Stimulated activated CD4-positive, alpha-beta T cell treated with anti-CD3 and anti-CD28 coated beads, Interleukin-12 subunit alpha, Interleukin-12 subunit beta, amount 100 ng/mL, for 4 hours (primary cell): ENCODE results near the gene CFAP53.
"Not testable (repeated sequence)": the region's sequence is repeated elsewhere in the genome, so short reads cannot be mapped to it uniquely, and the experiment has no call there.

Experiments
- DNase-seq: peaks from one replicate; pipeline ENCODE4 v3.0.0-alpha.2; 2020

CFAP53 gene, protein sequence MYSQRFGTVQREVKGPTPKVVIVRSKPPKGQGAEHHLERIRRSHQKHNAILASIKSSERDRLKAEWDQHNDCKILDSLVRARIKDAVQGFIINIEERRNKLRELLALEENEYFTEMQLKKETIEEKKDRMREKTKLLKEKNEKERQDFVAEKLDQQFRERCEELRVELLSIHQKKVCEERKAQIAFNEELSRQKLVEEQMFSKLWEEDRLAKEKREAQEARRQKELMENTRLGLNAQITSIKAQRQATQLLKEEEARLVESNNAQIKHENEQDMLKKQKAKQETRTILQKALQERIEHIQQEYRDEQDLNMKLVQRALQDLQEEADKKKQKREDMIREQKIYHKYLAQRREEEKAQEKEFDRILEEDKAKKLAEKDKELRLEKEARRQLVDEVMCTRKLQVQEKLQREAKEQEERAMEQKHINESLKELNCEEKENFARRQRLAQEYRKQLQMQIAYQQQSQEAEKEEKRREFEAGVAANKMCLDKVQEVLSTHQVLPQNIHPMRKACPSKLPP

DNA sequence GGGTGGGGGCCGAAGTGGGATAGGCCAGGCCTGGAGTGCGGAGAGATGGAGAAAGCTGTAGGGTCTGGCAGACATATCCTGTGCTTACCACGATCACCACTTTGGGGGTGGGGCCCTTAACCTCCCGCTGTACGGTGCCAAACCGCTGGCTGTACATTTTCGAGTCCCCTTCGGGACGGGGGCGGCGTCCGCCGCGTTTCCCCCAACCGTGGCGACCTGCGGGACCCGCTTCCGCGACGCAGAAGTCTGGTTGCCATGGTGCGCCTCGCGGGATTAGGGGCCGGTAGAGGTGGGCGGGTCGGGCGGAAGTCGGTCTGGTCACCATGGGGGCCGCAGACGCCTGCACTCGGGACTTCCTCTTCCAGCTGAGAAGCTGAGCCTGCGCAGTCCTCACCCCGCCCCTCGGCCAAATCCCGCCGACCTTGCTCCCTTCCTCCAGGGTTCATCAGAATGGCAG lies at the start of gene CFAP53:
CFAP53 (minus strand) TSS at position 248 of the 457 bp plus-strand sequence; CDS start at position 157, 91 bp downstream.
- peak; percentile 80 for DNase-seq

- DNase-seq: no peak
Observed at GRCh38 chr18:50315100-50315871, 49.0 kb upstream of the CFAP53 start.

DNA sequence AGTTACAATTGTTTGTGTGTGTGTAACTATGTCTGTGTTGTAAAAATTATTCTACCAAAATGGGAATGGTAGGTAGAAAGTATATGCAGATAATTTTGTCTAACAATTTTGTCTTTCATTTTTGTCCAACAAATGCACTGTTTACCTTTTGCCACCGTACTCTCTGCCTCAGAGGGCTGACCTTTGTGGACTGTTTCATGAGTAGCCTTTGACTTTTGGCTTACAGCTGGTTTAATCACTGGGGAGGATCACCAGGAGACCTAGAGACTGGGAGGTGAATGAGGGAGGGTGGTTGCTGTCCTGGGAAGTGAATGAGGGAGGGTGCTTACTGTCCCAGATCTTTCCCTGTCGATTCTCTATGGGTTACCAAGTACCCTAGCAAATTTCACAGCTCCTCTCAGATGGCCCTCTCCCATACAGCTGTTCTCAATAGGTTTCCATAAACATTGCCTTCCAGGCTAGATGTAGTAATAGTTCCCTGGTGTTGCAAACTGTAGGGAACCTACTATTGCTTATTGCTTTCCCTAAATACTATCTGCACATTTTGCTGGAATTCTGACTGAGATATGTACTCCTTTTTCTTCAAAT lies 47.7 kb upstream of the CFAP53 start:
- DNase-seq: no peak

GRCh38 chr18:50313031-50313607 lies 46.8 kb upstream of the CFAP53 start:
- DNase-seq: no peak

- no peak for DNase-seq
Observed at GRCh38 chr18:50312296-50313030, 46.2 kb upstream of the CFAP53 start.

- no peak for DNase-seq
Observed at GRCh38 chr18:50311650-50312049, 45.4 kb upstream of the CFAP53 start.

DNA sequence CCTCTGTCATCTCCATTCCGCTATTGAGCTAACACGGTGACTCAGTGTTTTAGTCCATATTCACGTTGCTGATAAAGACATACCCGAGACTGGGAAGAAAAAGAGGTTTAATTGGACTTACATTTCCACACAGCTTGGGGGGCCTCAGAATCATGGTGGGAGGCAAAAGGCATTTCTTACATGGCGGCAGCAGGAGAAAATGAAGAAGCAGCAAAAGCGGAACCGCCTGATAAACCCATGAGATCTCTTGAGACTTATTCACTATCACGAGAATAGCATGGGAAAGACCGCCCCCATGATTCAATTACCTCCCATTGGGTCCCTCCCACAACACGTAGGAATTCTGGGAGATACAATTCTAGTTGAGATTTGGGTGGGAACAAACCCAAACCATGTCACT lies 43.8 kb upstream of the CFAP53 start:
- no peak for DNase-seq

DNA sequence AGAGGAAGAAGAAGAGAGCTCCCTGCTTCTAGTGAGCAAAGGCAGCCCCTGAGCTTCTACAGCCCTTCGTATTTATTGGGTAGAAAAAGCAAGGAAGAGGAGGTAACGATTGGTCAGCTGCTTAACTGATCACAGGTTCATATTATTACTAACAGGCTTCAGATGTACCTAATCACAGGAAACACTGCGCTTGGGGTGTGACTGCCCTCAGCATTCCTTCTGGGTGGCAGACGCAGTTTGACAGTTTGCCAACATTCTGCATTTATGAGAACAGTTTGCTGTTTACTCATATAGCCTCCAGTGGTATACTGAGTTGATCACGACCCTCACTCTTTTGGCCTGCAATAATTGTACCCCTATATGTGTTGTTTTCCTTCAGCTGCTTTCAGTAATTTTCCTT lies 42.6 kb upstream of the CFAP53 start:
- not testable (repeated sequence) for DNase-seq

DNA sequence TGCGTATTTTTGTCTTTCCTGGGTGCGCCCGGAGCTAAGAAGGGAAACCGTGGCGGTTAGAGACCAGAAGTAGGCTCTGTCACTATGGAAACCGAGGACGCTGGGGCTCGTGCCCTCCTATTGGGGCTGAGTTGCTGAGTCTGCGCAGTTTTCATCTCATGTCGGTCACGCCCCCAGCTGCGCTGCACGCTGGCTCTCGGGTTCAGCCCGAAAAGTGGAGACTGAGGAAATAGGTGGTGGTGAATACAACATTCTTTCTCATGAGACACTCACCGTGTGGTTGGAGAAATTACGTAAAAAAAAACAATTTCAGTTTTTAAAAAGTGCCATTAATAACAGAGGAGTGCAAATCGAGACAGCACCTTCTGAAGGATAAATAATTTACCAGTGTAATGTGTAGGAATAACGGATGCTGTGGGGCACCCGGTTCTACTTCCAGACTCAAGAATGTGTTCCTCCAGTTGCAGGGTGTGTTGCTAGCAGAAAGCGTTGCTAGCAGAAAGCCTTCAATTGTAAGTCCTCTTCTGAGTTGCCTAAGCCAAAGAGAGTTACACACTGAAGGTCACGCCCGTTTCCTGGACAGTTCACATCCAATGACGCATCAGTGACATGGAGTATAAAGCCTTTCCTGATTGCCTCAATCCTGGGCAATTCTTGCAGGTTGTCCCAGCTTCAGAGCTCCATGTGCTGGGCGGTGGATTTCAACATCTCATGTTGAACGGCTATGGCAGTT lies 41.6 kb upstream of the CFAP53 start:
- peak; percentile 85 for DNase-seq

GRCh38 chr18:50307400-50307737 lies 41.1 kb upstream of the CFAP53 start:
- DNase-seq: no peak

DNA sequence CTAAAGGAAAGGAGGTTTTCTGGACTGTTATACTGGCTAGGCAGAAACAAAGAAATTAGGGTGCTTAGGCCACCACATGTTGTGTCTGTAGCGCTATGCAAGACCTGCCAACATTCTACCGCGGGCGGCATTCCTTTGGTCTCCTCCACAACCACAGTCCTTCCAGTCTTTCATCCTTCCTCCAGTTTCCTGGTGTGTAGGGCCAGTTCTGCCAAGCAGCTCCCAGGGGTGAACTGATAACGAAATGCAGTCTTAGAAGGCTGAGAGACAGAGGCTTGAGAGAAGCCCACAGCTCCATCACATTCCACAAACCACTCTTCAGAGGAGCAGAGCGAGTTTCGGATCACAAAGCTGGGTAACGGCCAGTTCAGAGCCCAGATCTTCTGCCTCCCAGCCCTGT lies 40.6 kb upstream of the CFAP53 start:
- DNase-seq: no peak

DNA sequence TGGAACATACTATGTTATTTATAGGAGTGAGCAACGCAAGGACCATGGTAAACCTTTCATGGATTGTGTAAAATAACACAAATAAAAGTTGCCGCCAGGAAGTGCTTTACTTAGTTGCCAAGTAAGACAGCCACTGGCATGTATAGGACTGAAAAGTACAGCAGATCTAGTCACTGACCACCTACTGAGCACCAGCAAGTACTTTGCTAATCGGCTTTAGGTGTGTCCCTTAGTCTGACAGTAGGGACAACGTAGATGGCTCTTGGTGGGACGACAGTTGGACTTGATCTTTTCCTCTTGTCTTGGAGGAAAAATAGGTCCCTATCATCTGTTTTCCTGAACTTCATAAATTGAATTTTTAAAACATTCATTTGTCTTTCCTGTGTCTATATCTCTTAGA lies 34.8 kb upstream of the CFAP53 start:
- no peak for DNase-seq

GRCh38 chr18:50299626-50300388 lies 33.5 kb upstream of the CFAP53 start:
- DNase-seq: no peak

GRCh38 chr18:50298443-50299284 lies 32.4 kb upstream of the CFAP53 start:
- DNase-seq: no peak

GRCh38 chr18:50297621-50298442 lies 31.5 kb upstream of the CFAP53 start:
- peak; percentile 51 for DNase-seq

DNA sequence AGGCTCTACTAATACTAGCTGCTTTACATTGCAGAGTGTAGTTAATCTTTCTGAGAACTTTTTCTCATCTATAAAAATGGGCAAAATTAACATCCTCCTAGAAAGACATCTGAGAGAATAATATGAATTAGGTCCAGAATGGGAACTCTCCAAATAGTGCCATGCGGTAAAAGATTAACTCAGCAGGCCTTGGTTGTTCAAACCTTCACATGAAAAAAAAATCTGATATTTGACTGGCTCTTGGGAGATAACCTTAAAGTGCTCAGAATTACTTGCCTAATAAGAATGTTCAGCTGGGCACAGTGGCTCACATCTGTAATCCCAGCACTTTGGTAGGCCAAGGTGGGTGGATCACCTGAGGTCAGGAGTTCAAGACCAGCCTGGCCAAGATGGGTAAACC lies 26.7 kb upstream of the CFAP53 start:
- DNase-seq: no peak

- no peak for DNase-seq
Observed at GRCh38 chr18:50289108-50289443, 22.8 kb upstream of the CFAP53 start.

- DNase-seq: not testable (repeated sequence)
Observed at GRCh38 chr18:50288348-50289107, 22.2 kb upstream of the CFAP53 start.
